NCI-H510A (cell line): ENCODE measurements around the gene ZNF740.

Source experiments
- DNase-seq: peaks from one replicate; lab custom pipeline; 2025; lab: John Stamatoyannopoulos, UW

Gene ZNF740

DNA sequence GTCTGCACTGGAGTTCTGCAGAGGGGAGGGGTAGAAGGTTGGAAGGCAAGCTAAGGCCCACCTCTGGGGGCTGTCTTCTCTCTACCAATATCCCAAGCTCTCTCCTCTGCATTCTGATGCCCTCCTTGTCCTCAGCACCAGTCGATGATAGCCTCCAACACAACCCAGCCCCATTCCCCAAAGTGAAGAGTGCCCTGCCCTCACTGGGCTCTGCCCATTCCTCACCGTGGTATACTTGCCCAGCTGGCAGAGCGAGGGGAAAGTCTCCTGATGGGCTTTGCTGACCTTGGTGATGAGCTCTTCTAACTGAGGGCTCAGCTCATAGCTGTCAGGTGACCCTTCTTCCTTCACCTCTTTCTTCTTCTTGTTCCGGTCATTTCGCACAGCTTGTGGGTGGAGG lies 33.7 kb downstream of the ZNF740 start:
- DNase-seq: no peak

DNA sequence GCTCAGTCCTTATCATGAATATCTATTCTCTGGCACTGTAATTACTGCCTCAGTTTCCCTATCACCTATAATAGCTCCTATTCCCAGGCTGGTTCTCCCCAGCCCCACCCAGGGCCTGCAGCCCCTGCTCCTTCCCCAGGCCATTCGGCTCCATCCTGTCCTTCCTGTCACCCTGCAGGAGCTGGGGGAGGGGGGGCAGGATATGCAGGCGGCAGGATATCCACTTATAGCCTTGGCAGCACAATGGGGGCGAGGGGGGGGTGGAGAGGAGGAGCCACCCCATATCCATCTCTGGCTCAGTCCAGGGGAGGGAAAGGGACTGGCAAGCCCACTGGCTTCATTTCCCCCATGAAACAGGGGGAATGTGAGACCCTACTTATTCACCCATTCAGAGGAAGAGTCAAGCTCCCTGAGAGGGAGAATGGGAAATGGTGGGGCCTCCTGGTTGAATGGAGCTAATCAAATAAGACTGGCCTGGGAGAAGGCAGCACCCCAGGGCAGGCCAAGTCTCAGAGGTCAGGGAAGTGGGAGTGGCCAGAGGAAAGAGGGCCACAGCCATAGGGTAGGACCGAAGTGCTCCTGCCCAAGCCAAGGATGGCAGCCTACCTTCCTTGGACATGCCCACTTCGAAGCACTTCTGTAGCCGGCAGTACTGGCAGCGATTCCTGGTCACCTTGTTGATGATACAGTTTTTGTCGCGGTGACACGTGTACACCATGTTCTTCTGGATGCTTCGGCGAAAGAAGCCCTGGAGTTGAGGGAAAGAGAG lies 34.3 kb downstream of the ZNF740 start:
- DNase-seq: no peak

DNA sequence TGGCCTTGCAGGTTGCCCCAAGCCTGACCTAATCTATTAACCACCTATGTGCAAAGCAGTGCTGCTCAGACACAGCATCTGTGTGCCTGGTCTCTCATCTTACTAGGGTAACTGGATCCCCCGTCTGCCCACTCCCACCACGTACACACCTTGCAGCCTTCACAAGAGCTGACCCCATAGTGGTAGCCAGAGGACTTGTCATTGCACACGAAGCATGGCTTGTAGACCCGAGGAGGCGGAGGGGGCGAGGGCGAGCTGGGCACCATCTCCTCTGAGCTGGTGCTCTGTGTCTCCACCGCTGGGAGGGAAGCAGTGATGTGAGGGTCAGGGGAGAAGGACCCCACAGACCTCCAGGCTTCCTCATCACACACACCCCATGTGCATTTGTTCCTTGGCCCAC lies 35.0 kb downstream of the ZNF740 start:
- no peak for DNase-seq

DNA sequence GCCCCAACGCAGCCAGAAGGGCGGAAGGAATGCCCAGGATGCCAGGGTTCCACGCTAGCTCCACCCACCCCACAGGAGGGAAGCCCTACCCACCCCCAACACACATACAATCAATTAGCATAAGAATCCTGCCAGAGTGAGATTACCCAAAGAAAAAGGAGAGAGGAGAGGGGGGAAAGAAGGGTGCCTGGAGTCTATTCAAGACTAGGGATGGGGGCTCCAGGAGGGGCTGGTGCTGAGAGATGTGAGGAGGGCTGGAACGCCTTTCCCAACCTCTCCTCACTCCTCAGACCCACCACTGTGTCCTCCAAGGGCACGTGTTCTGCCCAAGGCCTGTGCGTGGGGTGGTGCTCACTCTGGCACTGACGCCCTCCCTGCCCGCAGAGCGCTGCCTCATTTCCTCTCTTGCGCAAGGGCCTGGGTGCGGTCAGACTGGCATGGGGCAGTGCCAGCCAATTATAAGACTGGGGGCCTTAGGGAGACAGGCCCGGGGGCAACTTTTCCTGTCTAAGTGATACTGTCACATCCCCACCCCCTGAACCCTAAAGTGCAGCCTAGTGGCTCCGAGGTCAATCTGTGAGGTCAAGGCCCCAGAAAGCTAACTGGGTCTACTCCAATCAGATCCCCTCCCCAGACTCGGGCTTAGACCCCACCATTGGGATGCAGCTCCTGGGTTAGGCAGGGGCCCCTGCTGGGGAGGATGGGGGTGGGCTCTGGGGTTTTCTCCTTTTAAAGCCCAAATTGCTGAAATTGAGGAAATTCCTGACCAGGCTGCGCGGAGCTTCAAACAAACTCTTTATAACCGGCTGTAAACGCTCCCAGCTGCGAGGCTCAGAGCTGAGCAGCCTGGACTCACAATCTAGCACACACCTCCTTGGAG lies 36.8 kb downstream of the ZNF740 start:
- no peak for DNase-seq

DNA sequence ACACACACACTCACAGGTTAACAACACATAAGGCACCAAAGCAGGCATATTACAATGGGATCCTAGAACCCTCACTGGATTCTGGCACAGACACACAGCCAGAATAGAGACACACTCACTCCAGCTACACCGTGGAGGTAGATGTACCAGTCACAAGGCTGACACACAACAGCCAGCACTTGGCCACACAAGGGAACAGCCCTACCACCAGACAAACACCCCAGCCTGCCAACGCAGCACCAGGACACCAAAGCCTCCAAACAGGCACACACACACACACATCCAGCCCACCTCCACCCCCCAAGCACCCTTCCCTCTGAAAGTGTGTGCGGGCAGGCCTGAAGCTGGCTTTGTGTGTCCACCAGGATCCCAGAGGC lies 37.4 kb downstream of the ZNF740 start:
- no peak for DNase-seq

DNA sequence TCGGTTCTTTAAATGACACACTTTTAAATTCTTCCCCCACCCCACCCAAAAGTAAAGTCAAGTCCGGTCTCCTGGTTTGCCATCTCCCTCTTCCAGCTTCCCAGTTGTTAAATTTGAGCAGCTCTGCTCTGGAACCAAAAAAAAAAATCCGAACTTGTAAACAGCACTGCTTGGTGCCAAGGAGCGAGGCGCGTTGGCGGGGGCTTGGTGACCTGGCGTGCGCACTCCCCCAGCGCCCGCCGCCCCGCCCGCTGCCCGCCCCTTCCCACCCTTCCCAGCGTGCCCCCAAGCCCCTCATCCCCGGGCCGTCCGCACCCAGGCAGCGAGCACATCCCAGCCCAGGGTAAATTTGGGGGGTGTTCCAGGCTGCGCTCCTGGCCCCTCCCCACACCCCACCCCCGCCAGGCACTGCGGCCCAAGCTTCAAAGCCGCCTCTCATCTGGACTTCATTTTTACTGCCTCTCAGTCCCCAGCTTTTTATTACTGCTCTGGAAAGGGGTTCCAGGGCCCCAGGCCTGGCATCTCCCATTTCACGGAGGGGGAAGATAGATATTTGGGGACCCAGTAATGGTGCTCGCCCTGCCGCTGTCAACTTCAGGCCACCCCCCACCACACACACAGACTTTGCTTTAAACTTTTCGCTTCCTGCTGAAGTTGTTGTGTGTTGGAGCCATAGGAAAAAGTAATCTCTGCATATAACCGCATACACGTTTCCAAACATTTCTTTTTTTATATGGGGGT lies 38.2 kb downstream of the ZNF740 start:
- DNase-seq: no peak

DNA sequence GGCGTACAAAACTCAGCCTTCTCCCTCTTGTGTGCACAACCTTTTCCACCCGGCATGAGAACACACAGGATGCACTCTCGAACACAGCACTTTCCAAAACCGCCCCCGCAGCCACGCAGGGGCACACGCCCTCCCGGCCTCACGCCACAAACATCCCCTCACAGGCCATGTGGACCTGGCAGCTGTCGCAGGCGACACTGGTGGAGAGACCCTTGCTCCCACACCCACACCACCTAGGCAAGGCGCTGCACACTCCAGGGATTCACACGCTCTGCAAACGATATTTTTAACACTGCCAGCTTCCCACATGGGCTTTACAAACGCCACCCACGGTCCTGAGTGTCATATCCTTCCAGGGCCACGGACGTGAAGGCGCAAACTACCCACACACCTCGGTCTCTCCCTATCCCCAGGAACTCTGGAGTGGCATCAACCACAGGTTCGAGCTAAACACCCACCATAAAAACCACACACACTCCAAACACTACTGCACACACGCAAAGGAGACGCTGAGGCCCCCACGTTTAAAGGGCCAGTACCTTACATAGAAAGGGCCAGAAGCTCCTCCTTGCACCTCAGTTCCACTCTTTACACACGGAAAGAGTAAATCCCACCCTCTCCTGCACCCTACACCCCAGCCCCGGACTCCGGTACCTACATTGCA lies 38.9 kb downstream of the ZNF740 start:
- DNase-seq: no peak

DNA sequence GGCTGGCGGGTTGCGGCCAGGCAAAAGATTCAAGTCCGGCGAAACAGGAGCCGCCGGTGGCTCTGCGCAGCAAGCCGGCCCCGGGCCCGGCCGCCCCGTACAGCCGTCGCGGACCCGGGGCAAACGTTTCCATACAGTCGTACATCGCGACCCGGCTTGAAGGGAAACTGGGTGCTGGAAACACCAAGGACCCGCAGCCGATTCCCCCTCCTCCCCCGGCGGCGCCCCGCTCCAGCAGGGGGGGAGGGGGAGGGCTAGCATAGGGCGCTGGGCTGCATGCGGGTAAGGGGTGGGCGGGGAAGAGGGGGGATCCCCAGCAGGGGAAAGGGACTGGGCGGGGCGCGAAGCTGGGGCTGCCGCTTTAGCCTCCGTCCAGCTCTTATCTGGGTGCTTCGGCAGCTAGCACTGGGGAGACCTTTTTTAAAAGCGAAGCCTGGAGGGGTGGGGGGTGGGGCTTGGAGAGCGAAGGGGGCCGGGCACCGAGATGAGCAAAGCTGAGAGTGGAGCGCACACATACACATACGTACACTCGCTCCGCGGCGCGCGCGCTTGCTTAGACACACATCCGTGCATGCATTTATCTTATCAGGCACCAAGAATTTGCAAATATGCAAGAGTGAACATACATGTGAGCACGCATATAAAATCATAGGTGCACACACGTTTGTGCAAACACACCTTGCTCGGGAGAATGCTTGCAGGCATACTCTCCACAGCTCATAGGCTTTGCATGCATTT lies 39.6 kb downstream of the ZNF740 start:
- peak; percentile 51 for DNase-seq

DNA sequence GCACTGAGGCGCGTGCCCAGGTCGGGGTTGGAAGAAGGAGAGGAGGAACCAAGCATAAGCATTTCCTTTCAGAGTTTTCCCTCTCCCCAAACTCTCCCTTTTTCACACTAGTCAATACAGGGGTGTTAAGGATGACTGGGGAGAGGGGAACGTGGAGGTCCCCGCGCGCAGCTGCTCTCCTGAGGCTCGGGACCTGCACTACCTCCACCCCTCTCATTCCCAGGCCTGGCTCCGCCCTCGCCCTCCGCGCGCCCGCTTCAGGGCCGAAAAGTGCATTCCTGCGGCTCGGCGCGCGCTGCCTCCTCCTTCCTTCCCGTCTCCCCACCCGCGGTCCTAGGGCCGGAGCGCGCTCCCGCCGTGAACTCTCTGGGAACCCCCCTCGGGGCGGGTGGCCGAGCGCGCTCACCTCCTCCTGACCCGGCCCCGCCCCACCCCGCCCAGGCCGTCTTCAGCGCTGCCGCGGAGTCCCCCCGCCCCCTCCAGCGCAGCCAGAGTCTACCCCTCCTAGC lies 40.2 kb downstream of the ZNF740 start:
- DNase-seq: peak; percentile 91

DNA sequence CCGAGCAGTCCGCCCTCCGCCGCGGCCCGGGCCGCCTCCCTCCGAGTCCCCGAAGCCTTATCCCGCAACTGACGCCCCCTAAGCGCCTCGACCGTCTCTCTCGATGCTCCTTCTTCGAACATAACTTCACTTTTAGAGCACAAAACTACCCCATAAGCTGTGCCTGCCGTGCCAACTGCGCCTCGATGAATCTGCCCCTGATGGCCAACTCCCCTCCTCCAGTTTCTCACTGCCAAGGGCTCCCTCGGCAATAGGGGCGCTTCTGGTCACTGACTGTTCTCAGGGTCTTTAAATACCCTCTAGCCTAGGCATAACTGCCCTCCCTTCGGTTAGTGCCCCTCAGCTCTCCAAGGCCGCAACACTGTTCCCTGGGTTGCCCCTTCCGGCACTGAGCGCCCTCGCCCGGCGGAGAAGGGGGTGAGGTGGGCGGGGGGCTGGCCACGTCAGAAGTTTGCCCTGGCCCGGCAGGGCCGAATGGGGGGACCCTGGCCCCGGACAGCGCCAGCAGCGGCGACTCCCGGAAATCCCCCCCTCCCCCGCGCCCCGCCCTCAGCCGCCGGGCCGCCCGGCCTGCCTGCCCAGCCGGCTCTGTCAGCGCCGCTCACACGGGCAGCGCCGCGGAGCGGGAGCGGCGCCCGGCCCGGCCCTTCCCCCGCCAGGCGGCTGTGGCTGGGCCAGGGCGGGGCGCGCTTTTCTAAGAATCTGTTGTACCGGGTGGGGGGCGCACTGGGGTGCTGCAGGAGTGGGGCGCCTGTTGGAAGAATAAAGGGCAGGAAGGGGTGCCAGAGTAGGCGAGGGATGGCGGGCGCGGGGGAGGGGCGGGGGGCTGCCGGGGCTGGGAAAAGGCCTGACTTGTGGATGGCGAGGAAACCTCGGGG lies 40.9 kb downstream of the ZNF740 start:
- DNase-seq: no peak

DNA sequence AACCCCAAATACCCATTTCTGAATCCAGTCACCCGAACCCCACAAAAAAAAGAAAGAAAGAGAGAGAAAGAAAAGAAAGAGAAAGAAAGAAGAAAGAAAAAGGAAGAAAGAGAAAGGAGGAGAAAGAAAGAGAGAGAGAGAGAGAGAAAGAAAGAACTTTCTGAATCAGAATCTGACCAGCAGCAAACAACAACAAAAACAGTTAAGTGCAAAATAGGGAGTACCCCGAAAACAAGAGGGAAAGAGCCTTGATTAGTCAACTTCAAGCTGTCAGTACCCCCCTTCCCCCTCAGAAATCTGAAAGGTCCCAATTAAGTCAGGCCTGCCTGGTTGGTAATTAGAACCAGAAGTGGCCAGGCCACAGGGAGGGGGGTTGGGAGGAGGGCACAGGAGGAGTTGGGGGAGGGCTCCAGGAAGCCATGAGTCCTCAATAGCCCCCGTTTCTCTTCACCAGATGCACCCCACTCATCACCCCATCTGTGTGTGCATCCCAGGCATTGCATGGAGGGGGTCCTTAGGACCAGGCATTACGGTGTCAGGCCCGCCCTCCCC lies 41.7 kb downstream of the ZNF740 start:
- DNase-seq: no peak

DNA sequence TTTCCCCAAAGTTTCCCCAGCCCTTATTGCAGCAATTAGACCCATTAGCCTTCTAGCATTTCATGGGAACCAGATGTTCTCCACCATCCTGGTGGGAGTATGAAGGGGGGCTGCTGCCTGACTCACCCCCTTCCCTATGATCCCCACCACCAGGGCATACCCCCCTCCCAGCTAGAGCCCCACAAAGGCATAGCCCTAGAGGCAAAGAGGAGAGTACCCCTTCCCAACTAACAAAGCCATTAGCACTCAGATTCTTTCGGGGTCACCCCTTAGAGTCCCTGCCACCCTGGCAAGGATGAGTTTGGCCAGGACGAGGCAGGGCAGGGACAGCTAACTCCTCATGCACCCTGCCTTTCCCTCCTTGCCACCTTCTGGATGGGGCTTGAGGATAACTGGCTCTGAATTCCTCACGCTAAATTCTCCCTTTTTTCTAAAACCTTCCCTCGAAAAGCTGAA lies 42.3 kb downstream of the ZNF740 start:
- no peak for DNase-seq

DNA sequence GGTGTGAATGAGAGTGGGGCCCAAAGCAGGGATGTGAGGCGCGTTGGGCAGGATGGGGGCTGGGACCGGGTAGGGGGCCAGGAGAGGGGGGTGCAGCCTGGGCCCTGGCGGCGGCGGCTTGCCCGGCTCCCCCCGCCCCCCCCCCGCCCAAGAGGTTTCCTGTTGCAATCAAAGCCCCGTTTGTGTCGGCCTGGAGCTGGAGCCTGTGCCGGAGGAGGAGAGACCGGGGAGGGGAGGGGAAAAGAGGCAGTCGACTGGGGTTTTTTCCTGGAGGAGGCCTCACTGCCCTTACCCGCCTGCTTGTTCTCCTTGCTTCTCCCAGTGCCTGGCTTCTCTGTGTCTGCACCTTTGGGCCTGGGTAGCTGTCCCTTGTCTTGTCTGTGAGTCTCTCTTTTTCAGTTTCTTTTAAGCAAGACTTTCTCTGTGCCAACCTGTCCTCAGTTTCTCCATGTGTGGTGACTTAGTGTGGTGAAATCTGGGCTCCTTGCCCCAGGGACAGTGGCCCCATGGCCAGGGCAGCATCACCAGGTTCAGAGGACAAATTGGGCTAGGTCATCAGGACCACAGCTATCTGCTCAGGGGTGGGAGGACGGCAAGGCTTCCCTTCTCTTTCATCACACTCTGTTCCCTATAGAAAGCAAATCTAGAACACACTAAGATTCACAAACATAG lies 43.0 kb downstream of the ZNF740 start:
- DNase-seq: no peak

DNA sequence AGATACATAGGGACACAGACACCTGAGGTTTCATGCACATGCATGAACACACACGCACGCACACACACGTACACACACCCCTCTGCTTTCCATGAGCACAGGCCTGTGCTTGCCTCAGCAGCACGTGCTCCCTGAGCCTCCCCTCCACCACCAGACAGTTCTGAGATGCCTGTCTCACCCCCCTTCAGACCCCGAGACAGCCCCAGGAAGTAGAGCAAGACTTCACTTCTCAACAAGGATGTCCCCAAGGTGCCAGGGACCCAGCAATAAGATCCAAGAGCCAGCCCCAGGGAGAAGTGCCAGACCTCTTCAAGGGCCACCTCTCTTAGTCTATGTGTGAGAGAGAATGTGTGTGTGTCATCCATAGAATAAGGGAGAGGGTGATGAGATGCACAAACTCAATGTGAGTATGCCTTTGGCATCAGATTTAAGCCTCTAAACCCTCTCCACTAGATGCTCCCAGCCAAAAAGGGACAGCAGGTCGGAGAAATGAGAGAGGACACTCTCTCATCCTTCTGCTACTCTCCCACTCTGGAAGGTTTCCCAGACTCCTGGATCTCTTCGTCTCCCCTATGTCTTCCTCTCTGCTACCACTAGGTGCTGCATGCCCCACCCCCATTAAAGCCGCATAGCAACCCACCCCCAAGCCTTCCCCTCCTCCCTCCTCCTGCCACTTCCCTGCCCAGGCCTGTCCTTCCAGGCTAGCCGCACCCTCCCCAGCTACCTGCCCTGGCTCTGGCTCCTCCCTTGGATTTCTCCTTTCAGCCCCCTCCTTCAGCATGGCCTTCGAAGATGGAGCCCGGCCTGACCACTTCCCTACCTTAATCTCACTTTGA lies 43.8 kb downstream of the ZNF740 start:
- DNase-seq: peak; percentile 52

DNA sequence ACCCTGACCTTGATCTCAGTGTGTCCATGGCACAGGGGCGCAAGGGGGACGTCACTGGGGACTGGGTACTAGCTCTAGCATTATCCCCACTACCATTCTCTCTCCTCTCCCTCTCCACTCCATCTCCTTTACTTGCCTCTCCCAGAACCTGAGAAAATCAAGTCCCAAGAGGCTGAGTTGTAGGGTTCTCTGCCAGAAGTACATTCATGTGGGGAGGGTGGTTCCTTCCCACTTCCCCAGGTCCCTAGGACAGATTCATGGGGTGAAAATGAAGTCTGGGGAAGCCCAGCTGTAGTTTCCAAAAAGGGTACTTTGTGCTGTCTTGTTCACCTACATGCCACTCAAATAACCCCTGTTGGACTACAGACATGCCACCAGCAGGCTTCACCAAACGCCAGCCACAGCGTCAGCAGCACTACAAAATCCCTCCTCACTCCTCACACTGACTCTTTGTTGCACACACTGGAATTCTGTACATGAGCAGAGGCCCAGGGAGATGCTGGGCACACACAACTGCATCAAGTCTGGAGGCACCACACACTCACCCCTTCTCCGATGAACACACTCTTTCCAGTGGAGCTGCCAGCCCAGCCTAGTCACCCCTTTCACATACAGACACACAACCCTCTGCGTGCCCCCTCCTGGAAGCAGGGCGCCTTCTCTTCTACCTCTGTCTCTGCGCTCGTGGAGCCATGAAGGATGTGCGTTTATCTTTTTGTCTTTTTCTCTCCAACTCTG lies 44.5 kb downstream of the ZNF740 start:
- DNase-seq: no peak

DNA sequence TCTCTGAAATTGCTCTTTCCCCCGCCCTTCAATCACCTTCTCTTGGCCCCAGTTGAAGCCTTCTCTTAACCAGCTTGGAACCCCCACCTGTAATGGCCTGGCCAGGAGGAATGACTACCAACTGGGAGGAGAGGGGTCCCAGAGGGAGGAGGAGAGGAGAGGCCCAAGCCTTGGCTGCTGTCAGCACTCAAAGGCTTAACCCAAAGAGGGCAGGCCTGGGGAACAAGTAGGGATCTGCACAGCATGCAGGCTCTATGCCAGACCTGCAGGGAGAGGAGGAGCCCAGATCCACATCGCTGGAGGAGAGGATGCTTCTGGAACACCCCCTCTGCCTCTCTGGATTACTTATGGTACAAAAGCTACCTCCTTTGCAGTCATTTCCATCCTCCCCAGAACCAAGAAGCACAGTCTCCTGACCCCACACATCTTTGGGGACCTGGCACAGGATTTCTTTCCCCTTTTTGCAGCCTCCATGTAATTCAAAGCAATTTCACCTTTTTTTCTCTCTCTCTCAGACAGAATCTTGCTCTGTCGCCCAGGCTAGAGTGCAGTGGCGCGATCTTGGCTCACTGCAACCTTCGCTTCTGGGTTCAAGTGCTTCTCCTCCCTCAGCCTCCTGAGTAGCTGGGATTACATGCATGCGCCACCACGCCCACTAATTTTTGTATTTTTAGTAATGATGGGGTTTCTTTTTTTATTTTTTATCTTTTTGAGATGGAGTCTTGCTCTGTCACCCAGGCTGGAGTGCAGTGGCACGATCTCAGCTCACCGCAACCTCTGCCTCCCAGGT lies 45.3 kb downstream of the ZNF740 start:
- no peak for DNase-seq

DNA sequence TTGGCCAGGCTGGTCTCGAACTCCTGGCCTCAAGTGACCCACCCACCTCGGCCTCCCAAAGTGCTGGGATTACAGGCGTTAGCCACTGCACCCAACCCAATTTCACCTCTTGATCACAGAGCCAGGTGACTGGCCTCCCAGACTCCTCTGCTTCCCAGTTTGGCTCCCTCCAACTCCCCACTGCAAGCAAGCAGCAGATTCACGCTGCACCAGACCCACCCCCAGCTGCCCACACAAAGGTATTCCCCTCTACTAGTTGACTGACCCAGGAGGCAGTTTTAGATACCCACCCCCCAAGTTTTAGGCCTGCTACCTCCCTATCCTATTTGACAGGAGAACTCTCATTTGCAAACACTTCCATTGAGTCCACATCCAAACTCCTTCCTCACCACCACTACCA lies 46.3 kb downstream of the ZNF740 start:
- DNase-seq: no peak
